ENCODE results near the gene PUS1. TPM values are rescaled to one million over a fixed set of nuclear protein-coding genes. Genes with fewer than 3 reads are reported as not detected.

The PUS1 gene
- total RNA-seq, 1 experiment from 2014 or later: 17.1 TPM

GRCh38 chr12:131909081-131909751, 19.9 kb upstream of the PUS1 start:
- no peak overlapping the region for H3K4me3 ChIP-seq
- no peak overlapping the region for H3K27ac ChIP-seq
- no peaks in the 10 kb centered on the region for H3K27me3 ChIP-seq
- H3K36me3 ChIP-seq: peaks cover 2% of the 10 kb centered on the region; the same call in 1 of the 2 replicates
- DNase-seq: no peak
- H3K9me3 ChIP-seq (replicated peaks): no peaks in the 10 kb centered on the region
- H3K4me1 ChIP-seq: no peaks in the 10 kb centered on the region

- Histone ChIP-seq H3K4me1 (no peaks in the 10 kb centered on the region), H3K9me3 (replicated peaks) (no peaks in the 10 kb centered on the region), H3K27ac (no peak overlapping the region), H3K27me3 (no peaks in the 10 kb centered on the region), H3K36me3 (peaks cover 6% of the 10 kb centered on the region; the same call in 1 of the 2 replicates), H3K4me3 (no peak overlapping the region)
- DNase-seq: no peak
These were observed 19.3 kb upstream of the PUS1 start for GRCh38 chr12:131909752-131910219.

DNA sequence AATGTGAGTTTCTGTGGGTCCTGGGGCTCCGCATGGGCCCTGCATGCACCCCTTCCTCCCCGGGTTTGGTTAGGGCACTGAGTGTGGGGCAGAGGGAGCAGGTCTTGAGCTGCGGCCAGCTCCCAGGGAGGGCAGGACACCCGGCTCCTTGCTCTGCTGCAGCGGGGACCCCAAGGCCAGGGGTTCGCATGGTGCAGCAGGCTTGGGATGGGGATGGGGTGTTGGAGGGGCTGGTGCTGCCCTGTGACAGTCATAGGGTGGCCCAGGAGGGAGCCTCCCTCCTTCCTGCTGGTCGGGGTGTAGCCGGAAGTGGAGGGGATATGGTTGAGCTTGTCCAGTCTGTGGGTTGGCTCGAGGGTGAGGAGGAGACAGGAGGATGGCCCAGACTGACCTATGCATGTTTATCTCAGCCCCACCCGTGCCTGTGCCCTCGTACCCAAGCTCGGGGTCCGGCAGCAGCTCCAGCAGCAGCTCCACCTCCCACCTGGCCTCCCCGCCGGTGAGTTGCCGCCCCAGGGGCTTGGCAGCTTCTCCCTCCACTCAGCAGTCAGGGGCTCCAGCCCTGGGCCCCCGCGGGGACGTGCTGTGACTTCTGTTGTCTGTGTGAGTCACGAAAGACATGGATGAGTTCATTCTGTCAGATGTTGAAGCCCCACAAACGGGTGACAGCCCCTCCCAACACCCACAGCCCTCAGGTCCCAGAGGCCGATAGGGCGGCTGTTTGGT, 18.6 kb upstream of the PUS1 start:
- H3K27me3 ChIP-seq: no peaks in the 10 kb centered on the region
- no peak overlapping the region for H3K27ac ChIP-seq
- no peak for DNase-seq
- H3K36me3 ChIP-seq: peaks cover 10% of the 10 kb centered on the region; the same call in 1 of the 2 replicates
- H3K4me1 ChIP-seq: no peaks in the 10 kb centered on the region
- H3K9me3 ChIP-seq (replicated peaks): no peaks in the 10 kb centered on the region
- H3K4me3 ChIP-seq: no peak overlapping the region

DNA sequence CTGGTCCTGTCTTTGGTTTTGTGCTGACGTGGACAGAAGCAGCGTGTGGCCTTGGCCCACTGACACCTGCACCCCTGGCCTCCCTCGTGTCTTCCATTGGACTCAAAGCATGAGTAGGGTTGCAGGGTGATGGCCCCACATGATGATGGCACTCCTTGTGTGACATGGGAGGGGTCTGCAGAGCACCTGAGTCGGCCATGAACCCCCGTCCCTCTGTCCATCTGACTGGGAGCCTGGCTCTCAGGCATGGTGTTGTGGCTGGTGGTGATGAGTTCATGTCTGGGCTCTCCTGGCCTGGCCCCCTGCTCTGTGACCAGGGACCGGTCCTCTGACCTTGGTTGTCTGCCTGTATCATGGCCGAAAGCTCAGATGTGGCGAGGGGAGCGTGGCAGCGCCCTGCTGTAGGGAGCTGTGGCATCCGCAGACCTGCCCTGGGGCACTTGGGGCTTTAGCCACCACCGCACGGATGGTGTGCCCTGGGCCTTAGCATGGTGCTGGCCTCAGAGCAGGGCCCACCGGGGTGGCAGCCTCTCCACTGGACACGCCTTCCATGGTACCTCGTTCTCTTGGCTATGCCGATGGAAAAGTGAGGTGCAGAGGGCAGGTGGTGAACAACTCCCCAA, 17.9 kb upstream of the PUS1 start:
- no peaks in the 10 kb centered on the region for H3K9me3 ChIP-seq (replicated peaks)
- no peak overlapping the region for H3K4me3 ChIP-seq
- H3K27ac ChIP-seq: no peak overlapping the region
- no peak for DNase-seq
- no peaks in the 10 kb centered on the region for H3K4me1 ChIP-seq
- H3K27me3 ChIP-seq: no peaks in the 10 kb centered on the region
- H3K36me3 ChIP-seq: peaks cover 10% of the 10 kb centered on the region; the same call in 1 of the 2 replicates

- no peak overlapping the region for H3K4me3 ChIP-seq
- peaks cover 10% of the 10 kb centered on the region; the same call in 1 of the 2 replicates for H3K36me3 ChIP-seq
- no peaks in the 10 kb centered on the region for H3K27me3 ChIP-seq
- no peaks in the 10 kb centered on the region for H3K9me3 ChIP-seq (replicated peaks)
- no peak for DNase-seq
- H3K4me1 ChIP-seq: no peaks in the 10 kb centered on the region
- no peak overlapping the region for H3K27ac ChIP-seq
These were observed 17.1 kb upstream of the PUS1 start for GRCh38 chr12:131911851-131912477.

DNA sequence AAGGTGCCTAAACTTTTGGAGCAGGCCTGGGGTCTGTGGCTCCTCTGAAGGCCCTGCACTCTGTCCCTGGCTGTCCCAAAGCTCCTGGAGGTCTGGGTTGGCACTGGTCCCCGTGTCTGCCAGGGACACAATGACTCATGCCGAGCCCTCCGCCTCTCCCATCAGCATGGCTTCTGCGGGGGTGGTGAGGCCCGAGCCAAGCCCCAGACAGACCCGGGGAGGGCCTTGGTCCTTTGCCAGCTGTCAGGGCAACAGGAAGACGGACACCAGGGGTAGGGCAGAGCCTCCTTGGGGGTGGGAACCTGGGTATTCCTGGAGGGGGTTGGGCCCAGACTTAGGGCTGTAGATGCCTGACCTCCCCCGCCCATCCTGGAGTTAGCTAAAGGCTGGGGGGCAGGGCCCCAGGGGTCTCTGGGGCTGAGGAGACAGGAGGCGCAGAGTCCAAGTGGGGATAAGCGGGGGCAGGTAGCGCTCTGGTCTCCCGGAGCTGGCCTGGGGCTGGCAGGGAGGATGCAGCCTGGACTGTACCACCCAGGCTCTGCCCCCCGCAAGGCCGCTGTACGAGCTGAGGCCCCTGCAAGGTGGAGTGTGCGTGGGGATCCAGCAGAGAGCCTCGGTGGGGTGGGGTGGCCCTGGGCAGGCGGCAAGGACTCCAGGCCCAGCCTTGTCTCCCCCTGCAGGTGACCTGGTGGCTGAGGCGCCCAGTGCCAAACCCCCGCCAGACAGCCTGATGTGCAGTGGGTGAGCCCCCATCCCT, 16.4 kb upstream of the PUS1 start:
- Histone ChIP-seq H3K4me3 (no peak overlapping the region), H3K27me3 (no peaks in the 10 kb centered on the region), H3K27ac (no peak overlapping the region), H3K36me3 (peaks cover 10% of the 10 kb centered on the region; the same call in 1 of the 2 replicates), H3K9me3 (replicated peaks) (no peaks in the 10 kb centered on the region), H3K4me1 (no peaks in the 10 kb centered on the region)
- no peak for DNase-seq

GRCh38 chr12:131913666-131914065, 15.4 kb upstream of the PUS1 start:
- Histone ChIP-seq H3K27ac (no peak overlapping the region), H3K4me1 (no peaks in the 10 kb centered on the region), H3K27me3 (no peaks in the 10 kb centered on the region), H3K4me3 (no peak overlapping the region), H3K36me3 (peaks cover 10% of the 10 kb centered on the region; the same call in 1 of the 2 replicates), H3K9me3 (replicated peaks) (no peaks in the 10 kb centered on the region)
- no peak for DNase-seq

DNA sequence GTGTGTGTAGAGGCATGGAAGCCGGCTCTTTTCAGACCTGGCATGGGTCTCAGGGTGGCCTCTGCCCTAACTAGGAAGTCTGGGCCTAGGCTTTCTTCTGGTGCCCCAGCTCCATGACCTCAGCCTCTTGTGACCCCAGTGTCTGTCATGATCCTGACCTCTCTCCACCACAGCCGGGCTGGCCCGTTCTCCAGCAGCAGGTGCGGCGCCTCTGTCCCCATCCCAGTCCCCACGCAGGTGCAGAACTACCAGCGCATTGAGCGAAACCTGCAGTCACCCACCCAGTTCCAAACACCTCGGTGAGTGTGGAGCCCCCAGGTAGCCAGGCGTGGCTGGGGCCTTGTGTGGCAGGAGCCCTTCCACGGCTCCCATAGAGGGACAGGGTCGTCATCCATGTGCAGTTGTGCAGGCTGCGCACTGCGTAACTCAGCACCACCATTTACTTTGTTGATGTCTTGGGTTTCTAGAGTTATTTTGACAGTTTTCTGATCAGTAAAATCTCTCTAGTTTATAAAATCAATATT, 14.8 kb upstream of the PUS1 start:
- Histone ChIP-seq H3K4me3 (no peak overlapping the region), H3K27me3 (no peaks in the 10 kb centered on the region), H3K9me3 (replicated peaks) (no peaks in the 10 kb centered on the region), H3K36me3 (peaks cover 10% of the 10 kb centered on the region; the same call in 1 of the 2 replicates), H3K4me1 (no peaks in the 10 kb centered on the region), H3K27ac (no peak overlapping the region)
- DNase-seq: no peak

- DNase-seq: no peak
- Histone ChIP-seq H3K27ac (no peak overlapping the region), H3K9me3 (replicated peaks) (no peaks in the 10 kb centered on the region), H3K36me3 (peaks cover 10% of the 10 kb centered on the region; the same call in 1 of the 2 replicates), H3K4me3 (no peak overlapping the region), H3K4me1 (no peaks in the 10 kb centered on the region), H3K27me3 (no peaks in the 10 kb centered on the region)
These were observed 13.9 kb upstream of the PUS1 start for GRCh38 chr12:131915000-131915689.

- H3K36me3 ChIP-seq: peaks cover 10% of the 10 kb centered on the region; the same call in 1 of the 2 replicates
- no peak overlapping the region for H3K4me3 ChIP-seq
- H3K27ac ChIP-seq: no peak overlapping the region
- no peaks in the 10 kb centered on the region for H3K4me1 ChIP-seq
- no peaks in the 10 kb centered on the region for H3K9me3 ChIP-seq (replicated peaks)
- DNase-seq: no peak
- H3K27me3 ChIP-seq: no peaks in the 10 kb centered on the region
These were observed 13.3 kb upstream of the PUS1 start for GRCh38 chr12:131915823-131916222.

GRCh38 chr12:131916306-131917138, 12.6 kb upstream of the PUS1 start:
- H3K27me3 ChIP-seq: no peaks in the 10 kb centered on the region
- no peak for DNase-seq
- peaks cover 10% of the 10 kb centered on the region; the same call in 1 of the 2 replicates for H3K36me3 ChIP-seq
- H3K4me3 ChIP-seq: no peak overlapping the region
- no peaks in the 10 kb centered on the region for H3K4me1 ChIP-seq
- no peaks in the 10 kb centered on the region for H3K9me3 ChIP-seq (replicated peaks)
- no peak overlapping the region for H3K27ac ChIP-seq

GRCh38 chr12:131917139-131917710, 11.9 kb upstream of the PUS1 start:
- Histone ChIP-seq H3K27me3 (no peaks in the 10 kb centered on the region), H3K9me3 (replicated peaks) (no peaks in the 10 kb centered on the region), H3K27ac (no peak overlapping the region), H3K4me3 (no peak overlapping the region), H3K36me3 (peaks cover 8% of the 10 kb centered on the region; the same call in 1 of the 2 replicates), H3K4me1 (no peaks in the 10 kb centered on the region)
- no peak for DNase-seq

Data from SJCRH30 (cell line).